Measurements from ENCODE around the gene ABHD16A. TPM values are rescaled to one million over a fixed set of nuclear protein-coding genes. Genes with fewer than 3 reads are reported as not detected.

The ABHD16A gene
- total RNA-seq, 1 donor from 2014 or later, result 28.3 TPM

- peak; percentile 68 for ATAC-seq
These were observed 42.5 kb downstream of the ABHD16A start, which contains the start of gene C6orf47 for GRCh38 chr6:31660381-31661261. C6orf47 (minus strand) TSS chr6:31660778; CDS start chr6:31659947, 831 bp downstream.

GRCh38 chr6:31659649-31660380 is 43.3 kb downstream of the ABHD16A start:
- ATAC-seq, result peak; percentile 63

- ATAC-seq, result no peak
These were observed 44.0 kb downstream of the ABHD16A start for GRCh38 chr6:31658983-31659648.

GRCh38 chr6:31658158-31658688 is 44.9 kb downstream of the ABHD16A start:
- no peak for ATAC-seq

- no peak for ATAC-seq
These were observed 45.5 kb downstream of the ABHD16A start for GRCh38 chr6:31657406-31658157.

GRCh38 chr6:31655349-31656237 is 47.5 kb downstream of the ABHD16A start, which contains the start of gene APOM:
APOM (plus strand) TSS chr6:31655894; CDS start chr6:31655967, 73 bp downstream.
- no peak for ATAC-seq

GRCh38 chr6:31654574-31655348 is 48.4 kb downstream of the ABHD16A start:
- ATAC-seq, result no peak

- peak; percentile 66 for ATAC-seq
These were observed 50.0 kb downstream of the ABHD16A start for GRCh38 chr6:31652925-31653724.

GRCh38 chr6:31651602-31652191 is 51.4 kb downstream of the ABHD16A start:
- ATAC-seq, result peak; percentile 74

- ATAC-seq, result no peak
These were observed 57.8 kb downstream of the ABHD16A start for GRCh38 chr6:31645325-31645724.

- no peak for ATAC-seq
These were observed 59.2 kb downstream of the ABHD16A start for GRCh38 chr6:31643818-31644454.

- ATAC-seq, result no peak
These were observed 60.1 kb downstream of the ABHD16A start for GRCh38 chr6:31642798-31643570.

- ATAC-seq, result no peak
These were observed 61.8 kb downstream of the ABHD16A start for GRCh38 chr6:31641370-31641769.

- no peak for ATAC-seq
These were observed 62.5 kb downstream of the ABHD16A start for GRCh38 chr6:31640612-31641011.

- ATAC-seq, result no peak
These were observed 63.7 kb downstream of the ABHD16A start for GRCh38 chr6:31639449-31639861.

- ATAC-seq, result no peak
These were observed 64.1 kb downstream of the ABHD16A start for GRCh38 chr6:31639043-31639442.

All from esophagus mucosa (tissue), 1 donor.